IMR-90 (cell line): ENCODE results near the gene SCN4A. TPM values are rescaled to one million over a fixed set of nuclear protein-coding genes. Genes with fewer than 3 reads are reported as not detected.

Experiments
- ATAC-seq: fragments of 200-7000 bp; cut with Tn5 transposase; 2 replicates; pipeline ENCODE4 v1.9.1; 2020; ENCODE audit warnings: low read depth, mild to moderate bottlenecking, moderate library complexity
- BruUV-seq: library from RNA; stranded (reverse); fragments of 400-500 nt; replicated peaks from 2 replicates; lab custom pipeline; 2021; lab: Mats Ljungman, UMichigan
- CTCF ChIA-PET: fragments of 300-600 bp; formaldehyde crosslinking; extraction: SDS; loops from one replicate; lab custom pipeline; 2021; ENCODE audit warnings: antibody characterized with exemption; lab: Yijun Ruan, JAX
- POLR2A ChIA-PET: fragments of 300-600 bp; sonication (Branson Sonifier 250); formaldehyde crosslinking; loops from one replicate; lab custom pipeline; 2022; ENCODE audit warnings: antibody characterized with exemption; ENCODE audit not compliant: unreplicated experiment; lab: Charles Lee
- DNase-seq: peaks from one replicate; pipeline ENCODE4 v3.0.0; 2013
- H2AFZ ChIP-seq: replicated peaks from 2 replicates; pipeline ENCODE3; 2013; ENCODE audit warnings: low read length, mild to moderate bottlenecking; ENCODE audit not compliant: poor library complexity
- H2AK5ac ChIP-seq: 2 replicates; pipeline ENCODE4 v1.6.1; 2013; ENCODE audit warnings: low read depth, low read length, inconsistent platforms
- H2AK9ac ChIP-seq: replicated peaks from 2 replicates; pipeline ENCODE3; 2013; ENCODE audit warnings: mild to moderate bottlenecking, low read depth, low read length, moderate library complexity; ENCODE audit not compliant: poor library complexity
- H2BK120ac ChIP-seq: 2 replicates; pipeline ENCODE4 v1.6.1; 2013; ENCODE audit warnings: low read depth, low read length, inconsistent platforms
- H2BK15ac ChIP-seq: 3 replicates; pipeline ENCODE4 v1.6.1; 2013; ENCODE audit warnings: low read depth, low read length, inconsistent platforms
- H2BK20ac ChIP-seq: 2 replicates; pipeline ENCODE4 v1.6.1; 2013; ENCODE audit warnings: low read depth, mild to moderate bottlenecking, inconsistent platforms, low read length, moderate library complexity
- H2BK5ac ChIP-seq: 2 replicates; pipeline ENCODE4 v1.6.1; 2013; ENCODE audit warnings: mild to moderate bottlenecking, low read depth, low read length, inconsistent platforms; ENCODE audit not compliant: poor library complexity, severe bottlenecking
- H3K14ac ChIP-seq: replicated peaks from 2 replicates; pipeline ENCODE4 v1.6.1; 2013; ENCODE audit warnings: low read depth, low read length, inconsistent platforms
- H3K18ac ChIP-seq: 2 replicates; pipeline ENCODE4 v1.6.1; 2013; ENCODE audit warnings: low read depth, low read length, control low read depth
- H3K23ac ChIP-seq: 2 replicates; pipeline ENCODE4 v1.6.1; 2013; ENCODE audit warnings: low read depth, low read length, inconsistent platforms
- H3K27ac ChIP-seq: 2 replicates; pipeline ENCODE4 v1.5.1; 2013; ENCODE audit warnings: mild to moderate bottlenecking, control low read depth, low read length; ENCODE audit not compliant: insufficient read depth
- H3K27me3 ChIP-seq: 2 replicates; pipeline ENCODE4 v1.6.1; 2013; ENCODE audit warnings: low read length; ENCODE audit not compliant: control insufficient read depth, insufficient read depth
- H3K36me3 ChIP-seq: 2 replicates; pipeline ENCODE4 v1.6.1; 2013; ENCODE audit warnings: low read length, mixed read lengths; ENCODE audit not compliant: control insufficient read depth, insufficient read depth
- H3K4ac ChIP-seq: 2 replicates; pipeline ENCODE4 v1.6.1; 2013; ENCODE audit warnings: low read depth, low read length, inconsistent platforms
- H3K4me1 ChIP-seq: 2 replicates; pipeline ENCODE4 v1.6.1; 2013; ENCODE audit warnings: low read length, mixed read lengths; ENCODE audit not compliant: control insufficient read depth, insufficient read depth
- H3K4me2 ChIP-seq: 2 replicates; pipeline ENCODE4 v1.6.1; 2013; ENCODE audit warnings: low read depth, mild to moderate bottlenecking, control low read depth, low read length, moderate library complexity
- H3K4me3 ChIP-seq: 2 replicates; pipeline ENCODE4 v1.5.1; 2013; ENCODE audit warnings: low read depth, mild to moderate bottlenecking, control low read depth, low read length, moderate library complexity; ENCODE audit not compliant: insufficient read depth
- H3K56ac ChIP-seq: 2 replicates; pipeline ENCODE4 v1.6.1; 2013; ENCODE audit warnings: low read length, inconsistent platforms; ENCODE audit not compliant: insufficient read depth; ENCODE audit errors: extremely low read depth
- H3K79me1 ChIP-seq, 2 experiments: 2 replicates each; pipeline ENCODE4 v1.6.1; 2013; ENCODE audit warnings: low read length in 2 of 2, inconsistent platforms in 1 of 2, low read depth in 1 of 2
- H3K9ac ChIP-seq: 2 replicates; pipeline ENCODE4 v1.6.1; 2013; ENCODE audit warnings: low read depth, low read length, control low read depth
- H3K9me1 ChIP-seq: 2 replicates; pipeline ENCODE4 v1.6.1; 2013; ENCODE audit warnings: low read length, inconsistent platforms; ENCODE audit not compliant: insufficient read depth
- H3K9me3 ChIP-seq: 2 replicates; pipeline ENCODE4 v1.6.1; 2013; ENCODE audit warnings: low read length; ENCODE audit not compliant: control insufficient read depth, insufficient read depth
- H4K20me1 ChIP-seq: 2 replicates; pipeline ENCODE4 v1.6.1; 2013; ENCODE audit warnings: low read length, inconsistent platforms; ENCODE audit not compliant: insufficient read depth
- H4K5ac ChIP-seq: 2 replicates; pipeline ENCODE4 v1.6.1; 2013; ENCODE audit warnings: mild to moderate bottlenecking, low read depth, low read length, control low read depth
- H4K8ac ChIP-seq, 2 experiments: 2 replicates each; pipeline ENCODE4 v1.6.1; 2013; ENCODE audit warnings: low read depth in 2 of 2, low read length in 2 of 2, control low read depth in 1 of 2, inconsistent platforms in 1 of 2
- H4K91ac ChIP-seq: 2 replicates; pipeline ENCODE4 v1.6.1; 2013; ENCODE audit warnings: low read depth, low read length, inconsistent platforms; ENCODE audit not compliant: insufficient read depth
- BHLHE40 ChIP-seq: fragments of 150-350 bp; IDR thresholded peaks from 2 replicates; pipeline ENCODE4 v1.6.1; 2016; ENCODE audit warnings: mild to moderate bottlenecking, low read depth, low read length
- CHD1 ChIP-seq: IDR thresholded peaks from 2 replicates; pipeline ENCODE4 v1.6.1; 2012; ENCODE audit warnings: low read depth, low read length, improper control_type of control experiment
- FOS ChIP-seq: fragments of 150-350 bp; IDR thresholded peaks from 2 replicates; pipeline ENCODE4 v1.6.1; 2016; ENCODE audit warnings: low read depth, low read length
- MAFK ChIP-seq: IDR thresholded peaks from 2 replicates; pipeline ENCODE4 v1.6.1; 2012; ENCODE audit warnings: low read depth, low read length, improper control_type of control experiment
- MAZ ChIP-seq: IDR thresholded peaks from 2 replicates; pipeline ENCODE4 v1.6.1; 2012; ENCODE audit warnings: low read depth, mild to moderate bottlenecking, low read length, improper control_type of control experiment, moderate library complexity, borderline replicate concordance
- MXI1 ChIP-seq: IDR thresholded peaks from 2 replicates; pipeline ENCODE4 v1.6.1; 2012; ENCODE audit warnings: low read depth, mild to moderate bottlenecking, low read length, moderate library complexity, borderline replicate concordance
- NFE2L2 ChIP-seq: fragments of 150-350 bp; IDR thresholded peaks from 2 replicates; pipeline ENCODE4 v1.6.1; 2016; ENCODE audit warnings: low read depth, mild to moderate bottlenecking, low read length
- RCOR1 ChIP-seq: IDR thresholded peaks from 2 replicates; pipeline ENCODE4 v1.6.1; 2012; ENCODE audit warnings: mild to moderate bottlenecking, low read length, improper control_type of control experiment; ENCODE audit not compliant: insufficient replicate concordance
- RFX5 ChIP-seq: IDR thresholded peaks from 2 replicates; pipeline ENCODE4 v1.8.0; 2012; ENCODE audit warnings: low read depth, mild to moderate bottlenecking, low read length, moderate library complexity
- SMC3 ChIP-seq: fragments of 150-350 bp; IDR thresholded peaks from 2 replicates; pipeline ENCODE4 v1.6.1; 2016; ENCODE audit warnings: low read depth, mild to moderate bottlenecking, antibody characterized with exemption, low read length, moderate library complexity
- WGBS, 2 experiments: methylation state at CpG; one replicate each; pipeline versions ENCODE4 v1.1.5 to v1.1.7; 2013; ENCODE audit warnings: missing lambda C conversion rate in 2 of 2; ENCODE audit not compliant: insufficient read length in 1 of 2; ENCODE audit errors: extremely low coverage in 2 of 2; 5-methylcytosine and 5-hydroxymethylcytosine counted together
- dilution Hi-C: fragments of 300-500 bp; cut with HindIII; formaldehyde crosslinking; loops from one replicate; pipeline ENCODE4 v1.14.3; 2018; ENCODE audit warnings: low sequenced_read_pairs; ENCODE audit not compliant: unreplicated experiment
- in situ Hi-C: fragments of 300-500 bp; cut with MboI; formaldehyde crosslinking; loops from 3 replicates; pipeline ENCODE4 v1.14.3; 2019; ENCODE audit warnings: low sequenced_read_pairs, inconsistent platforms, mixed read lengths
- intact Hi-C: fragments of 100-400 bp; cut with micrococcal nuclease; formaldehyde crosslinking; loops from 2 replicates; pipeline ENCODE4 v1.10.0; 2022
- polyA plus RNA-seq, 3 experiments: library from polyadenylated mRNA; depleted of rRNA; stranded (reverse); fragments of >200 nt; gene quantifications; 2 replicates each; pipeline ENCODE4 v1.2.3, GENCODE V29; 2012; ENCODE audit warnings: low replicate concordance in 1 of 3
- total RNA-seq: library from RNA; depleted of rRNA; stranded (reverse); fragments of >200 nt; gene quantifications from 2 replicates; pipeline ENCODE4 v1.2.3, GENCODE V29; 2012
- TF ChIP-seq, protein P1 (sequence below): conservative IDR thresholded peaks from 2 replicates; pipeline ENCODE4 v1.5.1; 2012; ENCODE audit warnings: mild to moderate bottlenecking, low read depth, low read length, improper control_type of control experiment
- TF ChIP-seq, protein P2 (sequence below): fragments of 150-350 bp; IDR thresholded peaks from 2 replicates; pipeline ENCODE4 v1.6.1; 2017; ENCODE audit warnings: mild to moderate bottlenecking, antibody characterized with exemption, low read length, low read depth

Gene SCN4A
- total and polyA plus RNA-seq, 2 of the 4 experiments (the other 2 are of a cell fraction), result not detected

DNA sequence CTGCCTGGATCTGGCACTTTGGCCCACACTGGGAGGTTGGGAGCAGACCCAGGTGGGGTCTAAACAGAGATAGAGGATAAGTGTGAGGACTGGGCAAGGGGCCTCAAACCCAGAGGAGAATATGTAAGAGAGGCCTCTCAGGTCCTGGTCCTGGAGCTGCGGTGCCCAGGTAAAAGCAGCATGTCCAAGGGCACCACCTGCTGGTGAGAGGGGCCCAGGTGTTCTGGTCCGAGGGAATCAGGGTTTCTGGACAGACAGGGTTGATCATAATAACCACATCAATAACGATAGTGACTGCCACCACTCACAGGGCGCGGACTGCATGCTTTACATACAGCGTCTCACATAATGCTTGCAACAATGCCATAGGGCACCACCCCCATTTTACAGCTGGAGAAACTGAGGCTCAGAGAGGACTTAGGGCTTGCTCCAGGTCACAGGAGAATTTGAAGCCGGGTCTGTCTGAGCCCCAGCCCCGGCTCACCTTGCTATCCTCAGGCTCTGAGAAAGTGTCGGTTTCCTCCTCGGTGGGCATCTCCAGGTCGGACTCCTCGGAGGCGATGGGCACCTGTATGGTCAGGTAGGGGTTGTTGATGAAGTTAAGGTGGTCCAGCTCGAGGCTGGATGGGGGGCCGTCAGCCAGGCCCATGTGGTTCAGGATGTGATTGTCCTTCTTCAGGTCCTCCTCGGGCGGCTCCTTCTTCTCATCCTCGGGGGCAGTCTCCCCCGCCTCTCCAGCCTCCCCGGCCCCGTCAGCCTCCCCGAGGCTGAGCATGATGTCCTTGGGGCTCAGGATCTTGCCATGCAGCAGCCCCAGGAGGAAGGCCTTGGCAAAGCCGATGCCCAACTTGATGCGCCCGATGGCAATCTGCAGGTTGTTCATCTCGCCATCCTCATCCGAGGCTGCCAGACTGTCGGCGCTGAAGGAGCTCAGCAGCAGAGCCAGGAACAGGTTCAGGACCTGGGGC, 21.5 kb downstream of the SCN4A start (continued):
- no peak for TF ChIP-seq MAZ

- DNase-seq (no peak), ATAC-seq (no peak)
- no peaks in the 10 kb centered on the region for H3K9me3 ChIP-seq
- no peaks in the 10 kb centered on the region for H3K9me1 ChIP-seq
- H3K23ac ChIP-seq, result no peak overlapping the region
- no TSS peak for BruUV-seq
- no peak overlapping the region for H3K4me2 ChIP-seq
- CTCF ChIA-PET, result no interaction called here
- no peak overlapping the region for H2AK9ac ChIP-seq
- H4K91ac ChIP-seq, result no peak overlapping the region
- H3K4me1 ChIP-seq, result no peaks in the 10 kb centered on the region
- no peak overlapping the region for H3K9ac ChIP-seq
- no peak overlapping the region for H3K56ac ChIP-seq
- no peaks in the 10 kb centered on the region for H4K20me1 ChIP-seq
- H2BK20ac ChIP-seq, result no peak overlapping the region
- intact Hi-C loops (no loop called here), dilution Hi-C loops (no loop called here), in situ Hi-C loops (no loop called here)
- no peak overlapping the region for H3K14ac ChIP-seq
- POLR2A ChIA-PET, result no interaction called here
- H4K5ac ChIP-seq, result no peak overlapping the region
- H3K36me3 ChIP-seq, result no peaks in the 10 kb centered on the region
- WGBS, 2 experiments, result 84% methylated on average over 6 of the region's 18 CpGs; no CpG with 5 or more reads in 1 of the 2 experiments
- no peak overlapping the region for H3K18ac ChIP-seq
- no peak overlapping the region for H2AK5ac ChIP-seq
- H2AFZ ChIP-seq, result no peak overlapping the region
- H3K4me3 ChIP-seq, result no peak overlapping the region
- no peaks in the 10 kb centered on the region for H3K79me1 ChIP-seq
- H2BK5ac ChIP-seq, result no peak overlapping the region
- no peak overlapping the region for H3K4ac ChIP-seq
- H3K27ac ChIP-seq, result no peak overlapping the region
- H2BK15ac ChIP-seq, result no peak overlapping the region
- H4K8ac ChIP-seq, result no peak overlapping the region
- H3K27me3 ChIP-seq, result peaks cover 24% of the 10 kb centered on the region
- H2BK120ac ChIP-seq, result no peak overlapping the region
- TF ChIP-seq MAZ (no peak), MXI1 (no peak), MAFK (no peak), FOS (no peak), BHLHE40 (no peak), RFX5 (no peak), SMC3 (no peak), RCOR1 (no peak), CHD1 (no peak), NFE2L2 (no peak)
- TF ChIP-seq, protein P1, sequence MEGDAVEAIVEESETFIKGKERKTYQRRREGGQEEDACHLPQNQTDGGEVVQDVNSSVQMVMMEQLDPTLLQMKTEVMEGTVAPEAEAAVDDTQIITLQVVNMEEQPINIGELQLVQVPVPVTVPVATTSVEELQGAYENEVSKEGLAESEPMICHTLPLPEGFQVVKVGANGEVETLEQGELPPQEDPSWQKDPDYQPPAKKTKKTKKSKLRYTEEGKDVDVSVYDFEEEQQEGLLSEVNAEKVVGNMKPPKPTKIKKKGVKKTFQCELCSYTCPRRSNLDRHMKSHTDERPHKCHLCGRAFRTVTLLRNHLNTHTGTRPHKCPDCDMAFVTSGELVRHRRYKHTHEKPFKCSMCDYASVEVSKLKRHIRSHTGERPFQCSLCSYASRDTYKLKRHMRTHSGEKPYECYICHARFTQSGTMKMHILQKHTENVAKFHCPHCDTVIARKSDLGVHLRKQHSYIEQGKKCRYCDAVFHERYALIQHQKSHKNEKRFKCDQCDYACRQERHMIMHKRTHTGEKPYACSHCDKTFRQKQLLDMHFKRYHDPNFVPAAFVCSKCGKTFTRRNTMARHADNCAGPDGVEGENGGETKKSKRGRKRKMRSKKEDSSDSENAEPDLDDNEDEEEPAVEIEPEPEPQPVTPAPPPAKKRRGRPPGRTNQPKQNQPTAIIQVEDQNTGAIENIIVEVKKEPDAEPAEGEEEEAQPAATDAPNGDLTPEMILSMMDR, result no peak
- TF ChIP-seq, protein P2, sequence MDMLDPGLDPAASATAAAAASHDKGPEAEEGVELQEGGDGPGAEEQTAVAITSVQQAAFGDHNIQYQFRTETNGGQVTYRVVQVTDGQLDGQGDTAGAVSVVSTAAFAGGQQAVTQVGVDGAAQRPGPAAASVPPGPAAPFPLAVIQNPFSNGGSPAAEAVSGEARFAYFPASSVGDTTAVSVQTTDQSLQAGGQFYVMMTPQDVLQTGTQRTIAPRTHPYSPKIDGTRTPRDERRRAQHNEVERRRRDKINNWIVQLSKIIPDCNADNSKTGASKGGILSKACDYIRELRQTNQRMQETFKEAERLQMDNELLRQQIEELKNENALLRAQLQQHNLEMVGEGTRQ, result no peak
Observed at GRCh38 chr17:63949576-63950250, 23.0 kb downstream of the SCN4A start.
